Calu3 (cell line): ENCODE data around the gene IFNAR1. TPM values are rescaled to one million over a fixed set of nuclear protein-coding genes. Genes with fewer than 3 reads are reported as not detected.

ENCODE experiments used
- BruUV-seq: library from RNA; stranded (reverse); fragments of 400-500 nt; replicated peaks from 2 replicates; lab custom pipeline; 2021; lab: Mats Ljungman, UMichigan
- CTCF ChIA-PET: fragments of 300-600 bp; sonication (Branson Sonifier 250); formaldehyde crosslinking; loops from one replicate; lab custom pipeline; 2022; ENCODE audit warnings: antibody characterized with exemption; lab: Charles Lee
- DNase-seq: peaks from one replicate; pipeline ENCODE4 v3.0.0; 2022
- H3K27ac Mint-ChIP-seq: one replicate; pipeline ENCODE4 v1.8.0; 2022; ENCODE audit warnings: mixed read lengths; ENCODE audit not compliant: unreplicated experiment
- H3K27me3 Mint-ChIP-seq: one replicate; pipeline ENCODE4 v1.8.0; 2022; ENCODE audit warnings: mixed read lengths; ENCODE audit not compliant: unreplicated experiment
- H3K36me3 Mint-ChIP-seq: one replicate; pipeline ENCODE4 v1.8.0; 2022; ENCODE audit warnings: mild to moderate bottlenecking, moderate library complexity, mixed read lengths; ENCODE audit not compliant: insufficient read depth, unreplicated experiment
- H3K4me1 Mint-ChIP-seq: one replicate; pipeline ENCODE4 v1.8.0; 2022; ENCODE audit warnings: mild to moderate bottlenecking, low read depth, mixed read lengths; ENCODE audit not compliant: unreplicated experiment
- H3K4me3 Mint-ChIP-seq: one replicate; pipeline ENCODE4 v1.8.0; 2022; ENCODE audit warnings: mild to moderate bottlenecking, low read depth, moderate library complexity, mixed read lengths; ENCODE audit not compliant: unreplicated experiment
- H3K9me3 Mint-ChIP-seq: one replicate; pipeline ENCODE4 v1.8.0; 2022; ENCODE audit warnings: low read depth, mixed read lengths; ENCODE audit not compliant: unreplicated experiment
- CTCF ChIP-seq: fragments of 200-600 bp; IDR thresholded peaks from one replicate; pipeline ENCODE4 v1.8.0; 2022; ENCODE audit warnings: antibody characterized with exemption; ENCODE audit not compliant: unreplicated experiment
- intact Hi-C: fragments of 100-400 bp; cut with micrococcal nuclease; formaldehyde crosslinking; loops from one replicate; pipeline ENCODE4 v1.10.0; 2022; ENCODE audit not compliant: unreplicated experiment
- total RNA-seq: library from RNA; stranded (reverse); gene quantifications from 2 replicates; pipeline ENCODE4 v1.2.3, GENCODE V29; 2022

Gene IFNAR1
- total RNA-seq, 1 experiment from 2014 or later: 35.2 TPM

- H3K9me3 Mint-ChIP-seq: peaks cover 2% of the 10 kb centered on the region
- no TSS peak for BruUV-seq
- intact Hi-C loops: no loop called here
- CTCF ChIA-PET: interaction anchor here (0.7 kb wide), 1 partner anchor 255 kb away, joined by 3 read pairs; no protein-coding TSS in a partner anchor
- H3K36me3 Mint-ChIP-seq: peaks cover 4% of the 10 kb centered on the region
- H3K27ac Mint-ChIP-seq: no peak overlapping the region
- H3K4me1 Mint-ChIP-seq: no peaks in the 10 kb centered on the region
- no peaks in the 10 kb centered on the region for H3K27me3 Mint-ChIP-seq
- no peak overlapping the region for H3K4me3 Mint-ChIP-seq
- no peak for DNase-seq
- TF ChIP-seq CTCF: no peak
Measured at GRCh38 chr21:33334191-33334590, 9.4 kb downstream of the IFNAR1 start.

- CTCF ChIA-PET: interaction anchor here (0.6 kb wide), 1 partner anchor 9 kb away, joined by 3 read pairs; no protein-coding TSS in a partner anchor
- TF ChIP-seq CTCF: no peak
- no TSS peak for BruUV-seq
Measured at GRCh38 chr21:33334824-33335223, 10.1 kb downstream of the IFNAR1 start.

GRCh38 chr21:33339135-33339534 is 14.4 kb downstream of the IFNAR1 start:
- Mint-ChIP-seq H3K36me3 (peaks cover 10% of the 10 kb centered on the region), H3K27me3 (no peaks in the 10 kb centered on the region), H3K27ac (no peak overlapping the region), H3K9me3 (no peaks in the 10 kb centered on the region), H3K4me1 (no peaks in the 10 kb centered on the region), H3K4me3 (no peak overlapping the region)
- no peak for TF ChIP-seq CTCF
- BruUV-seq: no TSS peak
- intact Hi-C loops: no loop called here
- no peak for DNase-seq
- CTCF ChIA-PET: interaction anchor here (0.6 to 1.9 kb wide), 2 partner anchors 12 to 212 kb away, joined by 3 to 4 read pairs; no protein-coding TSS in a partner anchor

More at GRCh38 chr21:33334824-33335223, 10.1 kb downstream of the IFNAR1 start:
- DNase-seq: no peak
- Mint-ChIP-seq H3K9me3 (peaks cover 2% of the 10 kb centered on the region), H3K27ac (no peak overlapping the region), H3K36me3 (peaks cover 4% of the 10 kb centered on the region), H3K27me3 (no peaks in the 10 kb centered on the region), H3K4me3 (no peak overlapping the region), H3K4me1 (no peaks in the 10 kb centered on the region)
- intact Hi-C loops: no loop called here

GRCh38 chr21:33339918-33340317 is 15.1 kb downstream of the IFNAR1 start:
- intact Hi-C loops: no loop called here
- H3K36me3 Mint-ChIP-seq: peaks cover 10% of the 10 kb centered on the region
- no peaks in the 10 kb centered on the region for H3K4me1 Mint-ChIP-seq
- no peak overlapping the region for H3K4me3 Mint-ChIP-seq
- TF ChIP-seq CTCF: no peak
- no TSS peak for BruUV-seq
- H3K9me3 Mint-ChIP-seq: no peaks in the 10 kb centered on the region
- CTCF ChIA-PET: interaction anchor here (1.9 kb wide), 1 partner anchor 12 kb away, joined by 4 read pairs; no protein-coding TSS in a partner anchor
- H3K27me3 Mint-ChIP-seq: no peaks in the 10 kb centered on the region
- no peak for DNase-seq
- no peak overlapping the region for H3K27ac Mint-ChIP-seq
